Psoas muscle (tissue), 8 donors: ENCODE measurements around the gene GCNT2. TPM values are rescaled to one million over a fixed set of nuclear protein-coding genes. Genes with fewer than 3 reads are reported as not detected.

Source experiments
- ATAC-seq, 4 donors: fragments of 200-7000 bp; cut with Tn5 transposase; one replicate each; pipeline ENCODE4 v1.9.1; 2020; ENCODE audit warnings: moderate library complexity in 3 of 4, mild to moderate bottlenecking in 2 of 4
- DNase-seq, 2 donors: peaks; one replicate each; pipeline ENCODE4 v3.0.0-alpha.2; 2020
- H3K27ac ChIP-seq: fragments of 200-600 bp; one replicate; pipeline ENCODE4 v1.8.0; 2022
- H3K27me3 ChIP-seq, 3 donors: fragments of 200-600 bp in 1 of 3; one replicate each; pipeline versions ENCODE4 v1.6.1 to v1.8.0; 2013 to 2022; ENCODE audit warnings: low read length in 2 of 3, mild to moderate bottlenecking in 2 of 3, moderate library complexity in 1 of 3; ENCODE audit not compliant: insufficient read depth in 3 of 3
- H3K36me3 ChIP-seq, 2 donors: fragments of 200-600 bp in 1 of 2; one replicate each; pipeline versions ENCODE4 v1.6.1 to v1.8.0; 2013 to 2022; ENCODE audit warnings: low read depth in 1 of 2, mild to moderate bottlenecking in 1 of 2, moderate library complexity in 1 of 2; ENCODE audit not compliant: insufficient read depth in 1 of 2
- H3K4me1 ChIP-seq: fragments of 200-600 bp; one replicate; pipeline ENCODE4 v1.8.0; 2022
- H3K4me3 ChIP-seq: fragments of 200-600 bp; one replicate; pipeline ENCODE4 v1.8.0; 2022; ENCODE audit warnings: mild to moderate bottlenecking
- H3K9me3 ChIP-seq: fragments of 200-600 bp; one replicate; pipeline ENCODE4 v1.8.0; 2022
- CTCF ChIP-seq: fragments of 200-600 bp; IDR thresholded peaks from one replicate; pipeline ENCODE4 v1.8.0; 2022; ENCODE audit warnings: antibody characterized with exemption
- WGBS, 3 donors: extraction: QIAGEN DNeasy Blood & Tissue Kit; methylation state at CpG; one replicate each; pipeline versions ENCODE4 v1.1.6 to v1.1.7; 2013; 5-methylcytosine and 5-hydroxymethylcytosine counted together
- intact Hi-C, 2 donors: fragments of 100-400 bp; cut with DNase I; formaldehyde crosslinking; loops; one replicate each; pipeline versions ENCODE4 v1.11.0 to v1.14.2; 2022
- polyA plus RNA-seq, 3 donors: library from polyadenylated mRNA; stranded (reverse); fragments of 200-250 nt; gene quantifications; one replicate each; pipeline ENCODE4 v1.2.3, GENCODE V29; 2013
- total RNA-seq, 4 donors: library from RNA; stranded (reverse); fragmentation: NEBNext Ultra II Directional in 2 of 4; extraction: Animal tissue kit (Norgen Biotek cat#: 25700) in 2 of 4; gene quantifications; one replicate each; pipeline versions ENCODE4 v1.2.1 to v1.2.4, GENCODE V29; 2021 to 2023
- donor health status: healthy with polysubstance abuse.
- donor health status: DM: no; HTN: no; CAD: no; lungs with moderate emphysema.
- donor health status: Bipolar disorder and iron deficiency.
- donor health status: healthy.
- donor health status: DM: yes; HTN: yes; CAD: no.
- donor health status: DM: no; HTN: no; CAD: no.
- donor health status: DM: no; HTN: no; CAD: no.
- donor health status: DM: yes; HTN: yes; CAD: no.

The GCNT2 gene
- total and polyA plus RNA-seq, 7 donors = 0.27 to 23.1 (median 10.1) TPM

- WGBS, 3 donors = 54 to 65% (median 58%) methylated on average over 14 of the region's 14 CpGs
- Histone ChIP-seq H3K4me1 (no peaks in the 10 kb centered on the region), H3K27me3 (peaks cover 0 to 2% (median 0%) of the 10 kb centered on the region in 3 donors), H3K27ac (no peak overlapping the region), H3K9me3 (no peaks in the 10 kb centered on the region), H3K36me3 (no peaks in the 10 kb centered on the region), H3K4me3 (no peak overlapping the region)
- TF ChIP-seq CTCF = no peak
- no peak for DNase-seq
- ATAC-seq = peak; percentile 28 to 60 (median 38)
- intact Hi-C loops = loop anchor here in 1 of 2 donors (10.0 kb wide), 1 partner anchor 1123 kb away; no protein-coding TSS in a partner anchor
Measured at GRCh38 chr6:10587656-10588406, 66.7 kb downstream of the GCNT2 start.

GRCh38 chr6:10588562-10589428 is 67.6 kb downstream of the GCNT2 start:
- no peak for TF ChIP-seq CTCF
- DNase-seq (no peak), ATAC-seq (peak in 3 of 4 donors; percentile 9 to 27 (median 19))
- intact Hi-C loops = loop anchor here in 1 of 2 donors (10.0 kb wide), 1 partner anchor 1124 kb away; no protein-coding TSS in a partner anchor
- 92 to 93% (median 93%) methylated on average over 7 of the region's 7 CpGs for WGBS, 3 donors
- Histone ChIP-seq H3K27me3 (peaks cover 0 to 2% (median 0%) of the 10 kb centered on the region in 3 donors), H3K9me3 (no peaks in the 10 kb centered on the region), H3K4me1 (no peaks in the 10 kb centered on the region), H3K27ac (no peak overlapping the region), H3K4me3 (no peak overlapping the region), H3K36me3 (no peaks in the 10 kb centered on the region)

GRCh38 chr6:10589429-10589727 is 68.2 kb downstream of the GCNT2 start:
- WGBS, 3 donors = 41 to 77% (median 59%) methylated on average over 2 of the region's 2 CpGs
- no peak for DNase-seq
- peaks cover 0 to 2% (median 0%) of the 10 kb centered on the region in 3 donors for H3K27me3 ChIP-seq
- ATAC-seq = peak in 2 of 4 donors; percentile 12 to 16
- H3K36me3 ChIP-seq = no peaks in the 10 kb centered on the region
- H3K27ac ChIP-seq = no peak overlapping the region
- no peaks in the 10 kb centered on the region for H3K9me3 ChIP-seq
- TF ChIP-seq CTCF = no peak
- no peak overlapping the region for H3K4me3 ChIP-seq
- no peaks in the 10 kb centered on the region for H3K4me1 ChIP-seq
- intact Hi-C loops = loop anchor here in 1 of 2 donors (10.0 kb wide), 1 partner anchor 1125 kb away; no protein-coding TSS in a partner anchor

GRCh38 chr6:10589983-10590382 is 68.8 kb downstream of the GCNT2 start:
- 95 to 99% (median 96%) methylated on average over 3 of the region's 3 CpGs for WGBS, 3 donors
- no peaks in the 10 kb centered on the region for H3K36me3 ChIP-seq
- peaks cover 0 to 2% (median 0%) of the 10 kb centered on the region in 3 donors for H3K27me3 ChIP-seq
- ATAC-seq = no peak
- intact Hi-C loops = loop anchor here in 1 of 2 donors (10.0 kb wide), 1 partner anchor 1125 kb away; no protein-coding TSS in a partner anchor
- H3K27ac ChIP-seq = no peak overlapping the region
- H3K9me3 ChIP-seq = no peaks in the 10 kb centered on the region
- no peak for DNase-seq
- H3K4me3 ChIP-seq = no peak overlapping the region
- H3K4me1 ChIP-seq = no peaks in the 10 kb centered on the region
- no peak for TF ChIP-seq CTCF
